ENCODE measurements around the gene ZFR2.

DNA sequence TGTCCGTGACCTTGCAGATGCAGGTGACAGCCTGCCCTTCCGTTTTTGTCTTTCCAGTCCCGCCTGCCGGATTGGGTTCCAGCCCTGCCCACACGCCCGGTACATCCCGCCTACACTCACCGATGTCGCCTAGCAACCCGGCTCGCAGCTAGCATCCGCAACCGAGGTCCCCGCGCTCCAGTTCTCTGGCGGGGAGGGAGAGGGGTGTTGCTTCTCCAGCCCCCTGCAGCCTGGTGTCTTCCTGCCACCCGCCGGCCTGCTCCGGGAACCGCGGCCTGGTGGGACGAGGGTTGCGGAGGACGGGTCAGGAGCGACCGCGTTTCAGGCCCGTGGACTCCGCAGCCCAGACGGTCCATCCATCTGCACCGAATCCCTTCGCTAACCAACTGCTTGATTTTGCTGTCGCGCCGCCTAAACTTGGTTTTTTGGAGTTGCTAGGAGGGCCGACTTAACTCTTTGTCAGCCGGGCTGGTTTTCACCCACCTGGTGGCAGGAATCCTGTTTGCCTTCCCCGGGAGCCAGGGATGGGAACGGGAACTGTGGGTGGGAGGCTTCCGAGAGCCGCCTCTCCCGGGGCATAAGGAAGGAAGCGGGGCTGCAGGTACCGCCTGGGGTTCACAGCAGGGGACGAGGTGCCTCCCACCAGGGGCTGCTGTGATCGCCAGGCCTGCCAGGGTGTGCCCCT is 67.3 kb downstream of the ZFR2 start:
- TF ChIP-seq POLR2A (IDR thresholded peaks at IDR 0.05) (no peak), POLR2AphosphoS5 (IDR thresholded peaks at IDR 0.05) (peak; percentile 30)
- TF ChIP-seq, protein P1, sequence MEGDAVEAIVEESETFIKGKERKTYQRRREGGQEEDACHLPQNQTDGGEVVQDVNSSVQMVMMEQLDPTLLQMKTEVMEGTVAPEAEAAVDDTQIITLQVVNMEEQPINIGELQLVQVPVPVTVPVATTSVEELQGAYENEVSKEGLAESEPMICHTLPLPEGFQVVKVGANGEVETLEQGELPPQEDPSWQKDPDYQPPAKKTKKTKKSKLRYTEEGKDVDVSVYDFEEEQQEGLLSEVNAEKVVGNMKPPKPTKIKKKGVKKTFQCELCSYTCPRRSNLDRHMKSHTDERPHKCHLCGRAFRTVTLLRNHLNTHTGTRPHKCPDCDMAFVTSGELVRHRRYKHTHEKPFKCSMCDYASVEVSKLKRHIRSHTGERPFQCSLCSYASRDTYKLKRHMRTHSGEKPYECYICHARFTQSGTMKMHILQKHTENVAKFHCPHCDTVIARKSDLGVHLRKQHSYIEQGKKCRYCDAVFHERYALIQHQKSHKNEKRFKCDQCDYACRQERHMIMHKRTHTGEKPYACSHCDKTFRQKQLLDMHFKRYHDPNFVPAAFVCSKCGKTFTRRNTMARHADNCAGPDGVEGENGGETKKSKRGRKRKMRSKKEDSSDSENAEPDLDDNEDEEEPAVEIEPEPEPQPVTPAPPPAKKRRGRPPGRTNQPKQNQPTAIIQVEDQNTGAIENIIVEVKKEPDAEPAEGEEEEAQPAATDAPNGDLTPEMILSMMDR (IDR thresholded peaks at IDR 0.05): no peak
